Panc1 (cell line): ENCODE data around the gene MEIS1. TPM values are rescaled to one million over a fixed set of nuclear protein-coding genes. Genes with fewer than 3 reads are reported as not detected.

Experiments used
- ATAC-seq: fragments of 200-7000 bp; cut with Tn5 transposase; 2 replicates; pipeline ENCODE4 v1.9.1; 2020; ENCODE audit warnings: mild to moderate bottlenecking, moderate library complexity
- BruUV-seq: library from RNA; stranded (reverse); fragments of 400-500 nt; replicated peaks from 2 replicates; lab custom pipeline; 2021; lab: Mats Ljungman, UMichigan
- CTCF ChIA-PET: fragments of 300-600 bp; sonication (Branson Sonifier 250); formaldehyde crosslinking; loops from one replicate; lab custom pipeline; 2022; ENCODE audit warnings: antibody characterized with exemption; lab: Charles Lee
- POLR2A ChIA-PET: fragments of 300-600 bp; sonication (Branson Sonifier 250); formaldehyde crosslinking; loops from one replicate; lab custom pipeline; 2022; ENCODE audit warnings: antibody characterized with exemption; lab: Charles Lee
- DNase-seq: peaks from one replicate; pipeline ENCODE4 v3.0.0-alpha.2; 2010; ENCODE audit warnings: low read depth, low spot score
- H3K27ac ChIP-seq: 2 replicates; pipeline ENCODE4 v1.5.1; 2011; ENCODE audit warnings: mild to moderate bottlenecking, low read length, inconsistent platforms
- H3K27me3 ChIP-seq: fragments of 200-500 bp; sonication (Bioruptor generic); 2 replicates; pipeline ENCODE4 v1.6.0; 2014; ENCODE audit warnings: low read length, inconsistent platforms; ENCODE audit not compliant: control insufficient read depth, insufficient read depth
- H3K36me3 ChIP-seq: fragments of 200-500 bp; sonication (Bioruptor generic); 2 replicates; pipeline ENCODE4 v1.5.1; 2014; ENCODE audit warnings: inconsistent platforms, mild to moderate bottlenecking, low read length, moderate library complexity; ENCODE audit not compliant: control insufficient read depth, insufficient read depth
- H3K4me1 ChIP-seq: 2 replicates; pipeline ENCODE4 v1.5.1; 2011; ENCODE audit warnings: inconsistent platforms, mild to moderate bottlenecking, low read length, moderate library complexity; ENCODE audit not compliant: control insufficient read depth, insufficient read depth
- H3K4me3 ChIP-seq, 2 experiments: 2 replicates each; pipeline ENCODE4 v1.5.1; 2011 to 2012; ENCODE audit warnings: low read depth in 2 of 2, low read length in 2 of 2, mild to moderate bottlenecking in 2 of 2, inconsistent platforms in 1 of 2, moderate library complexity in 1 of 2
- H3K9me3 ChIP-seq: fragments of 200-500 bp; sonication (Bioruptor generic); 2 replicates; pipeline ENCODE4 v1.5.1; 2014; ENCODE audit warnings: low read depth, mild to moderate bottlenecking, inconsistent platforms, low read length, moderate library complexity; ENCODE audit not compliant: control insufficient read depth, insufficient read depth
- CTCF ChIP-seq: fragments of 450-650 bp; IDR thresholded peaks from 2 replicates; pipeline ENCODE4 v1.5.1; 2017; ENCODE audit warnings: mild to moderate bottlenecking
- POLR2AphosphoS5 ChIP-seq: IDR thresholded peaks from 2 replicates; pipeline ENCODE4 v1.6.1; 2012; ENCODE audit warnings: mild to moderate bottlenecking, low read depth, low read length, moderate library complexity
- REST ChIP-seq, 2 experiments: IDR thresholded peaks; 2 replicates each; pipeline ENCODE4 v1.6.1; 2011 to 2012; ENCODE audit warnings: low read depth in 2 of 2, control low read depth in 1 of 2, low read length in 1 of 2, mild to moderate bottlenecking in 1 of 2, moderate library complexity in 1 of 2; ENCODE audit not compliant: insufficient read depth in 1 of 2
- SIN3A ChIP-seq: IDR thresholded peaks from 2 replicates; pipeline ENCODE4 v1.6.1; 2012; ENCODE audit warnings: low read depth, mild to moderate bottlenecking, low read length, moderate library complexity, borderline replicate concordance; ENCODE audit not compliant: insufficient read depth
- TCF7L2 ChIP-seq: IDR thresholded peaks from 2 replicates; pipeline ENCODE4 v1.6.1; 2011; ENCODE audit warnings: mild to moderate bottlenecking, low read depth, low read length, inconsistent platforms
- in situ Hi-C: cut with HindIII; loops from 2 replicates; pipeline ENCODE4 v1.10.0; 2016; ENCODE audit warnings: low sequenced_read_pairs, low pct_unique_long_range_greater_than_20kb
- intact Hi-C: fragments of 100-400 bp; cut with micrococcal nuclease; formaldehyde crosslinking; loops from one replicate; pipeline ENCODE4 v1.10.0; 2022; ENCODE audit not compliant: unreplicated experiment
- total RNA-seq: library from RNA; stranded (reverse); gene quantifications from one replicate; pipeline ENCODE4 v1.2.1, GENCODE V29; 2021; ENCODE audit not compliant: unreplicated experiment

Gene MEIS1
- total RNA-seq, 1 experiment from 2014 or later, result 2.0 TPM

GRCh38 chr2:66439812-66440542, 5.1 kb downstream of the MEIS1 start:
- H3K36me3 ChIP-seq, result no peaks in the 10 kb centered on the region
- in situ Hi-C loops, result no loop called here

More at GRCh38 chr2:66439812-66440542, 5.1 kb downstream of the MEIS1 start:
- Histone ChIP-seq H3K4me1 (peaks cover 6% of the 10 kb centered on the region; the same call in 1 of the 2 replicates), H3K4me3 (peak overlapping the region; percentile 50 to 71), H3K9me3 (no peaks in the 10 kb centered on the region), H3K27ac (no peak overlapping the region), H3K27me3 (peaks cover 21% of the 10 kb centered on the region)
- no TSS peak for BruUV-seq
- POLR2A ChIA-PET, result no interaction called here
- CTCF ChIA-PET, result no interaction called here
- TF ChIP-seq POLR2AphosphoS5 (no peak), SIN3A (no peak), REST (IDR thresholded peaks at IDR 0.05; ENCODE audit: insufficient read depth in 1 of 2, low read depth in 2 of 2, low read length in 1 of 2) (no peak), CTCF (no peak), TCF7L2 (no peak)
- DNase-seq, result no peak
- peak; percentile 56 for ATAC-seq
- intact Hi-C loops, result no loop called here
